DMS 273 treated with DMSO at 0.1 percent for 48 hours (cell line): Measurements from ENCODE around the gene TP63.

Source experiments
- DNase-seq: peaks from one replicate; lab custom pipeline; 2025; lab: John Stamatoyannopoulos, UW

Gene TP63

DNA sequence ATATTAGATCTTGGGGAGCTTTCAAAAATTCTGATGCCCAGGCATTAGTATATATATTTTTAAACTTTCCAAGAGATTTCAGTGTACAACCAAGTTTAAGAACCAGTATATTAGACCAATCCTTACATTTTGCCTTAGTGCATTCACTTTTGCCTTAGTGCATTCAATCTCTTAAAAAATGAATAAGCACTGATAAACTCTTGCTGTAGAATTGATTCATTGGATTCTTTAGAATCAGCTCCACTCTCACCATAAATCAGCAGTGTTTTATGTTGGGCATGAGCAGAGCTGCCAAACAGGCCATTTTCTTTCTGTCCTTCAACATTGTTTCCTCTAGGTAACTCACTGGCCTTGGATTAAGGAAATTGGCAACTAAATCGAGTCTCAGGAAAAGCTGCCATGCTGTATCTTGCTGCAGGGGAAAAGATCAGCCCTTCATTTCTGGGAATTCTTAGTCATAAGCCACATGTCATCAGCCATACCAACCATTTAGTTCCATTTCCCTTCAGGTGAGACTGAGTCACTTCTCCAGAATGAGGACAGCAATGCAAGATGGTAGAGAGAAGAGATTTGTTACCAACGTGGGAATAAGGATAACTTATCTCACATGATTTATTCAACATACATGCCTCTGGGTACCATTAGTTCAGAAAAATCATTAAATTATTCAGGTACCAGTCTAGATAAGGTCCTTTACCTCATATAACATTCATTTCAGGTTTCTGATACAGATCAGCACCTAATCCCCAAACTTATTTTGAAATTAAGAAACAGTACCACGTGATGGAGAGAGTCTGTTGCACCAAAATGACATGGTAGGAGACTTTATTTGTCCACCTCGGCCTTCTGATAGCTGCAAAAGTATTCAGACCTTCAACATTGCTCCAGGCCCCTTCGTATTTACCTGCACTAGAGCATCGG, 297.0 kb downstream of the TP63 start:
- DNase-seq = no peak

DNA sequence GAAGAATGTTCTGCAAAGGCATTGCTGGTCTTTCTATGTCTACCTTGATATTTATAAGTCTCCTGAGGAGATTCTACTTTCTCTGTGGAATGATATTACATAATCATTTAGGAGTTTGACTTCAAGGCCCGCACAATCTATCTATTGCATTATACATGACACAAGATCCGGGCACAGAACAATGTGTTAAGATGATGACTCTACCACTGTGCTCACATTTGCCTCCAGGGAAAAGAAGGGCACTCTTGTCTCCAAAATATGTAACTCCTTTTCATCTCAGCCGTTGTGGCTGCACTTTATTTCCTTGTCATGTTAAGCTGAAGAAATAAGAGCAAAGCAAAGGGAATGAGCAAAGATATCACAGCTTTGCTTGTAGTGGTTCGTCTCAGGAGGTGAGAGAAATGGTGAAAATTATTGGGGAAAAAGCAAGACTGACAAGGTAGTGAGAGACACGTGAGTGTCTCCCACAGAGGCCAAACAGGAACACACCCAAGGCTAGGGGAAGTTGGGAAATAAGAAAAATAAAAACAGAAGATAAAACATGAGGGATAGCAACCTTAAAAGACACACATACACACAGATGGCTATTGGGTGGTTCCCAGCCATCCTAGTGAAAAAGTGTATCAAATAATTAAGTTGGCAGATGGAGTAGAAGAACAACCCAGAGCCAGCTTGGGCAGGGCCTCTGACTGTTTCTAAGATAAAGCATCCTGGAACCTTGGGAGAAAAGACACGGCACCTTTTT, 305.2 kb downstream of the TP63 start:
- DNase-seq = peak; percentile 23

DNA sequence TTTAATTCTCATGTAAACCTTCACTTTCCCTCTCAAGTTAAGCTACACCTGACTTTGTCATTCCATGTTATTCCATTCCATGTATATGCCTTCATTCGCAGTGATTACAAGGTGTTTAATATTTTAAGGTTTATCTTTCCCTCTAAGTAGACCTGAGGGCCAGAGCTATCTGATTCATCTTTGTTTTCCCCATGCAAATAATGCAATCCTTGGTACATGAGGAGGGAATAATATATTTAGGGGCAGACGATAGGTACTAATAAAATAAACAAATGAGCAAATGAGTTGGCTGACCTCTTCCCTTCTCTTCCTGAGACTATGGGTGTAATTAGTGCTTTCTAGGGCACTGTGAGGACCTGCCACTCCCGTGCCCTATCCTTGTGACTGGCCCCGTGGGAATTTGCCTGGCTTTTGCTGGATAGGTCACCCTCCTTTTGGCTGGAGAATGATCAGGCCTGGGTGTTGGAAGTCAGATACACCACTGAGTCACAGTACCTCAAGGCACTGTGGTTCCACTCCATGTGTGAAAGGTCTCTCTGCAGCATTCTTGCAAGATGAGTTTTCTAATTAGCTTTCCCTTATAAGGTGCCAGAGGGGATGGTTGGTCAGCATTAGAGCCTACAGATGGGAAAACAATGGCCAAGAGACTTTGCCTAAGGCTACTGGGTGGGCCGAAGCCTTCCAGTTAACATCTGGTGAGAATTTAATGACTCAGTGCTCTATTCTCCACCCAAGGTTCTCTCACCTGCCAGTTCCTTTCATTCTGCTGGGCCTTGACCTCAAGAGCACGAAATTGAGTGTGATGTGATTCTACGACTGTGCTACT, 306.3 kb downstream of the TP63 start:
- DNase-seq = no peak

DNA sequence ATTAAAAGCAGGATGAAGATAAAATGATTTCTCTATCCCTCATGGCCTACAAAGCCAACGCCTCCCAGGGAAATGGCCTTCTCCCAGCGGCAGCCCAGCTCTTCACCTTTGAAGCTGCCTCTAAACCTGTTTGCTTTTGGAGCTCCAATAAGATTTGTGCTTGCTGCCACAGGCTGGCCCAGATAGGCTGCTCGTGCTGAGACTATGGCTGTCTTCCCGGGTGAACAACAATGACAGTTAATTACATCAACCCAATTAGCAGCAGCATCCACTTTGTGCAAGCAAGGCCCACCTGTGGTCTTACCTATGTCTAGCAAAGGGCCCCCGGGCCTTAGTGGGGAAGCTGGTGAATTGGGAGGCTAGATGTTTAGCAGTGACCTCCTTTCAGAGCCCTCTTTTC, 309.9 kb downstream of the TP63 start:
- no peak for DNase-seq

DNA sequence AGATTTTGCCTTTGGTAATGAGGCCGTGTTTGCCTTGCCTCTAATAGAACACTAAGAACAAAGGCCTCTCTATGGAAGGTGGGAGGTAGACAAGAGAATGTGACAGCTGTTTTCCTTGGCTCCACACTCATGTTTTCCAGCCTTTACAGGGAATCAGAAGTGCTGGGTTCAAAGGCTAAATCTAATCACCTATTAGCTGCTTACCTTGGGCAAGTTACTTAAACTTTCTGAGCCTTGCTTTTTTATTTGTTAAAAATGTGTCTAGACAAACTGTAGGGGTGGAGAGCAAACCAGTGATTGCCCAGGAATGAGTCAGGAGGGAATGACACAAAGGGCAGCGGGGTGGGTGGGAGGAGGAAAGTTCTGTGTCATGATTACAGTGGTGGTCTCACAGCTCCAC, 310.5 kb downstream of the TP63 start:
- no peak for DNase-seq

DNA sequence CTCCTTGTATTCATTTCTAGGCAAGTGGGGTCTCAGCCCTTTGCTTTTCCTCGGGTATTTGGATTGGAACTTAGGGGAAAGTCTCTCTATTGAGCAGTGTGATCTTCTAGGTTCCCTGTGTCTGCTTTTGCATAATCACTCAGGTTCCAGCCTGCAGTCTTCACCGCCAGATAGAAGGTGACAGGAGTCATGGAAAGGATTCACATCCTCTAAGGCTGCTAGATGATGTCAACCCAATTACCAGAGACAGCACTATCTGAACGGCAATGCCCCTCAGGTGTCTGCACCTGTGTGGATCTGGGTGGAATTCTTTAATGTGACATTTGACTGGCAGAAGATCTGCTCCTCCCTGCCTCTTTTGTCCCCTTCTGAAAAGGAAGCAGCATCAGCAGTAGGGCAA, 311.8 kb downstream of the TP63 start:
- DNase-seq = no peak

DNA sequence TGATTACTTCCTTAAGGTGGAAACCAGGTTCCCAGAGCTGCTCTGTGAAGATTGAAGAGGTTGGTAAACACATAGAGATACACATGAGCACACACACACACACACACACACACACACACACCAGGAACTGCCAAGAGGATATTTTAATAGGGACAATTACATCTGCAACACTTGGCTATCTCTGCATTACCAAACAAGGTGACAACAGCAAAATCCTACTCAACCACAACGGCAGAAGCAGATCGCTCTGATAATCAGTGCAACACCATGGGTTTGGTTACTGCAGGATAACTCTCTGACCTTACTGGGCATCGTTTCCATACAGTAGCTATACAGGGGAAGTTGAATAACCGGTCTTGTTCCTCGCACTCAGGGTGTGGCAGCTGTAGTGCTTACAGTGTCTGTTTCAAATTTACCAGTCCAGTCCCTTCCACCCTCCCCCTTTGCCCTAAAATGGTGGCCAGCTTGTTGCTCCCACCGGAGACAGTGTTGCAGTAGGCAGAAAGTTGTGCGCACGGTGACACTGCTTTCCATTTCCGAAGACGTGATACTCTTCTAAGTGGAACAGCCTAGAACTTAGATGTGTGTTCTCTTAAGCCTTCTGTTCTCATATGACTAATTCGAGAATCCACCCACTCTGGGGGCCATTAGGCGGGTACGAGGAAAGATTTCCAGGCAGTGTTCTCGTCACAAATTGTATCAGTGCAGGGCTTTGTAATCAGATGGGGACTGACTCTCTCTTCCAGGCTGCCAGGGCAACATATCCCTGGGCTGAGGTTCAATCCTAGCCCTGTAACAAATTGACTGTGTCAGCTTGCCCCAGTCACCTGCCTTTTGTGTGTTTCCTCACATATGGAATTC, 313.3 kb downstream of the TP63 start:
- no peak for DNase-seq

DNA sequence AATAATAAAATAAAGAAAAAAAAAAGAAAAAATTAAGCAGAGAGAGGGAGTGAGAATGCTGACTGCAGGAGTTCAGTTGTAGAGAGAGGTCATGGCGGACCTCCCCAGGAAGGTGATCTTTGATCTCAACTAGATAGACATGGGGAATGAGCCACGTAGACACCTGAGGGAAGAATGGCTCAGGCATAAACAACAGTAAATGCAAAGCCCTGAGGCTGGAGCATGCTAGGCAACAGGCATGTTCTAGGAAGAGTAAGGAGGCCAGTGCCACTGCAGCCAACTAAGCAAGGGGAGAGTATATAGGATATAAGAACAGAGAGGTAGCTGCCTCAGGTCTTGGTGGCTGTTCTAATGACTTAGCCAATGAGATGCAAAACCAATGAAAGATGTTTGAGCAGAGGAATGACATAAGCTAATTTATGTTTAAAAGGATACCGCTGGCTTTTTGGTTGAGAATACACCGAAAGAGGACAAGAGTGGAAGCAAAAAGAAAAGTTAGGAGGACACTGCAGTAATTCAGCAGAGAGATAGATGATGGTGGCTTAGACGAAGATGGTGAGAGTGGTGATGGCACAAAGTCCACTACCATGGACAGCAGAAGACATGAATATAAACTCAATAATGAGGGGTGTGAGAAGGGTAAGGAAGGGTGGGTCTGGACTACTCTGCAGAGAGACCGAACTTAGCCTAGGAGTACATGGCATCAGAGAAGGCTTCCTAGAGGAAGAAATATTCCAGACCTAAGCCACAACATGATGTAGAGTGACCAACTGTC, 314.9 kb downstream of the TP63 start:
- no peak for DNase-seq
